ENCODE results near the gene OSBPL5. TPM values are rescaled to one million over a fixed set of nuclear protein-coding genes. Genes with fewer than 3 reads are reported as not detected.

Gene OSBPL5
- total RNA-seq, 1 experiment from 2014 or later: 51.4 TPM

- H3K9ac ChIP-seq (ENCODE audit: low read length): no peak overlapping the region
- BruUV-seq (replicated peaks): no TSS peak
- no peaks in the 10 kb centered on the region for H4K20me1 ChIP-seq (ENCODE audit: low read length)
- H3K36me3 ChIP-seq (ENCODE audit: low read depth, low read length): no peaks in the 10 kb centered on the region
- TF ChIP-seq EZH2phosphoT487 (IDR thresholded peaks at IDR 0.05; ENCODE audit: borderline replicate concordance, low read length): no peak
- no peak for TF ChIP-seq EZH2 (IDR thresholded peaks at IDR 0.05; ENCODE audit: low read length, unreplicated experiment)
- no peak for TF ChIP-seq CTCF (conservative IDR thresholded peaks at IDR 0.05; ENCODE audit: low read depth, low read length)
- CTCF ChIA-PET: no interaction called here
- H3K27ac ChIP-seq (ENCODE audit: low read length): no peak overlapping the region
- H3K9me3 ChIP-seq (ENCODE audit: low read length): no peaks in the 10 kb centered on the region
- H3K4me1 ChIP-seq (ENCODE audit: insufficient read depth, low read length): peaks cover 3% of the 10 kb centered on the region; the same call in 1 of the 2 replicates
- no peak overlapping the region for H3K4me2 ChIP-seq (ENCODE audit: low read length)
- POLR2A ChIA-PET (ENCODE audit: unreplicated experiment): no interaction called here
- intact Hi-C loops (cut with micrococcal nuclease): loop anchor here (10.0 kb wide), 1 partner anchor 214 kb away; the partner anchor contains the start of gene ZNF195
- H3F3A ChIP-seq (ENCODE audit: low read length, unreplicated experiment): no peaks in the 10 kb centered on the region
- DNase-seq (no peak), ATAC-seq (no peak)
- peaks cover 7% of the 10 kb centered on the region for H3K79me2 ChIP-seq (ENCODE audit: low read length)
- no peaks in the 10 kb centered on the region for H3K27me3 ChIP-seq (ENCODE audit: low read length)
- H3K4me3 ChIP-seq (ENCODE audit: low read length): no peak overlapping the region
- no peaks in the 10 kb centered on the region for H3K9me2 ChIP-seq (replicated peaks; ENCODE audit: low read length)
- H2AFZ ChIP-seq (ENCODE audit: low read length): no peak overlapping the region
Measured at GRCh38 chr11:3160252-3161031, 4.7 kb downstream of the OSBPL5 start.

- peaks cover 3% of the 10 kb centered on the region; the same call in 1 of the 2 replicates for H3K4me1 ChIP-seq (ENCODE audit: insufficient read depth, low read length)
Measured at GRCh38 chr11:3159296-3160190, 5.6 kb downstream of the OSBPL5 start.

More at GRCh38 chr11:3159296-3160190, 5.6 kb downstream of the OSBPL5 start:
- H3F3A ChIP-seq (ENCODE audit: low read length, unreplicated experiment): no peaks in the 10 kb centered on the region
- no TSS peak for BruUV-seq (replicated peaks)
- no peaks in the 10 kb centered on the region for H4K20me1 ChIP-seq (ENCODE audit: low read length)
- intact Hi-C loops (cut with micrococcal nuclease): loop anchor here (10.0 kb wide), 1 partner anchor 215 kb away; the partner anchor contains the start of gene ZNF195
- no peak overlapping the region for H3K9ac ChIP-seq (ENCODE audit: low read length)
- no peaks in the 10 kb centered on the region for H3K36me3 ChIP-seq (ENCODE audit: low read depth, low read length)
- ChIA-PET POLR2A (ENCODE audit: unreplicated experiment) (no interaction called here), CTCF (no interaction called here)
- H3K79me2 ChIP-seq (ENCODE audit: low read length): peaks cover 6% of the 10 kb centered on the region
- H3K4me3 ChIP-seq (ENCODE audit: low read length): no peak overlapping the region
- no peak overlapping the region for H3K4me2 ChIP-seq (ENCODE audit: low read length)
- H3K9me2 ChIP-seq (replicated peaks; ENCODE audit: low read length): no peaks in the 10 kb centered on the region
- no peak overlapping the region for H2AFZ ChIP-seq (ENCODE audit: low read length)
- TF ChIP-seq EZH2 (IDR thresholded peaks at IDR 0.05; ENCODE audit: low read length, unreplicated experiment): no peak
- no peak for TF ChIP-seq EZH2phosphoT487 (IDR thresholded peaks at IDR 0.05; ENCODE audit: borderline replicate concordance, low read length)
- TF ChIP-seq CTCF (conservative IDR thresholded peaks at IDR 0.05; ENCODE audit: low read depth, low read length): no peak
- H3K27me3 ChIP-seq (ENCODE audit: low read length): no peaks in the 10 kb centered on the region
- no peak for DNase-seq
- H3K27ac ChIP-seq (ENCODE audit: low read length): no peak overlapping the region
- H3K9me3 ChIP-seq (ENCODE audit: low read length): no peaks in the 10 kb centered on the region
- no peak for ATAC-seq
